ENCODE results near the gene HSDL1. TPM values are rescaled to one million over a fixed set of nuclear protein-coding genes. Genes with fewer than 3 reads are reported as not detected.

The HSDL1 gene
- total and polyA plus RNA-seq, 2 of the 8 experiments (the other 6 are each of a cell fraction or from before 2014, with no cell fraction given) = 25.0 to 55.7 TPM

DNA sequence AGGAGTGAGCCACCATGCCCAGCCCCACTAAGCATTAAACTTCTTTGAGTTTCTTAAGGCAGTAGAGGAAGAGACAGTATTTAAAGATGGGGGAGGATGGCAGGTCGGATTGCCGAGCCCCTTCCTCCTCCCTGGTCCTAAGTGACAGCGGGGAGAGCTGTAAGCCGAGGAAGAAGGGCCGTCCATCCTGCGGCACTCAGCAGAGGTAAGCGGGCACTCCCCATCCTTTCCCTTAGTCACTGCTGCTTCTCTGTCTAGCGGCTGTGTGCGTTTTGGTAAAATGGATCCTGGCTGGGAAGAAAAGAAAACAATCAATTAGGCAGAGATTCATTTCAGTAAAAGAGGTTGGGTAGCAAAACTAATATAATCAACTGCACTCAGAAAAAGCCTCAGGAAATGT lies 14.0 kb upstream of the HSDL1 start:
- Histone ChIP-seq H3K79me2 (ENCODE audit: control insufficient read depth in 1 of 2, insufficient read depth in 2 of 2, low read length in 2 of 2) (no peaks in the 10 kb centered on the region), H3K27ac (ENCODE audit: low read depth, low read length) (no peak overlapping the region), H3K23me2 (ENCODE audit: low read depth, low read length) (no peaks in the 10 kb centered on the region), H3K4me3 (ENCODE audit: extremely low read depth in 1 of 4, insufficient read depth in 2 of 4, low read depth in 3 of 4, low read length in 4 of 4) (no peak overlapping the region), H3K4ac (replicated peaks; ENCODE audit: insufficient read length, low read depth, low read length) (no peak overlapping the region), H3K23ac (ENCODE audit: insufficient read length) (no peak overlapping the region), H3K18ac (ENCODE audit: extremely low read depth, low read length) (no peak overlapping the region), H2BK12ac (ENCODE audit: low read depth, low read length) (no peak overlapping the region), H4K20me1 (replicated peaks in 1 of 2; ENCODE audit: control insufficient read depth in 1 of 2, insufficient read depth in 2 of 2, low read length in 2 of 2) (no peaks in the 10 kb centered on the region), H4K8ac (ENCODE audit: extremely low read depth, insufficient read depth, low read length) (no peak overlapping the region), H3K4me1 (replicated peaks in 1 of 4; ENCODE audit: control insufficient read depth in 3 of 4, insufficient read depth in 4 of 4, low read length in 3 of 4) (no peaks in the 10 kb centered on the region), H3K56ac (replicated peaks; ENCODE audit: insufficient read length, low read depth, low read length) (no peak overlapping the region), H2BK120ac (replicated peaks; ENCODE audit: low read depth, low read length) (no peak overlapping the region), H2BK20ac (ENCODE audit: low read length) (no peak overlapping the region), H2BK5ac (ENCODE audit: low read depth, low read length) (no peak overlapping the region), H3K14ac (ENCODE audit: insufficient read length) (no peak overlapping the region), H2BK15ac (ENCODE audit: low read length) (no peak overlapping the region), H3K27me3 (replicated peaks in 1 of 4; ENCODE audit: control insufficient read depth in 3 of 4, extremely low read depth in 1 of 4, insufficient read depth in 3 of 4, low read length in 3 of 4) (no peaks in the 10 kb centered on the region), H3K9ac (replicated peaks in 1 of 4; ENCODE audit: extremely low read depth in 1 of 4, low read depth in 3 of 4, low read length in 3 of 4) (no peak overlapping the region), H2AFZ (ENCODE audit: low read length) (no peak overlapping the region), H4K91ac (replicated peaks; ENCODE audit: insufficient read length, low read length) (no peak overlapping the region), H3K4me2 (ENCODE audit: insufficient read depth in 1 of 2, low read depth in 2 of 2, low read length in 2 of 2) (no peak overlapping the region), H4K5ac (ENCODE audit: insufficient read length, low read depth, low read length) (no peak overlapping the region), H3K79me1 (ENCODE audit: low read depth, low read length) (no peaks in the 10 kb centered on the region), H3K9me3 (ENCODE audit: insufficient read depth in 2 of 2, low read depth in 1 of 2, low read length in 1 of 2) (no peaks in the 10 kb centered on the region), H3K36me3 (ENCODE audit: control insufficient read depth in 2 of 4, insufficient read depth in 4 of 4, low read length in 3 of 4) (no peaks in the 10 kb centered on the region), H2AK5ac (ENCODE audit: low read depth, low read length) (no peak overlapping the region)
- CTCF ChIA-PET (ENCODE audit: partially characterized antibody) = interaction anchor here (1.1 to 1.7 kb wide), 3 partner anchors 12 to 20 kb away, joined by 3 to 4 read pairs (median 3); no protein-coding TSS in a partner anchor
- POLR2A ChIA-PET (ENCODE audit: partially characterized antibody) = interaction anchor here (1.3 kb wide), 1 partner anchor 18 kb away, joined by 3 read pairs; no protein-coding TSS in a partner anchor
- 85% methylated on average over 9 of the region's 9 CpGs; no CpG with 5 or more reads in 1 of the 2 experiments for WGBS, 2 experiments (ENCODE audit: extremely low coverage in 1 of 2, insufficient coverage in 1 of 2, insufficient read length in 1 of 2, insufficient replicate concordance in 2 of 2, low coverage in 1 of 2, low lambda C conversion rate in 2 of 2, missing lambda C conversion rate in 1 of 2)
- DNase-seq (ENCODE audit: low read depth in 1 of 2, low spot score in 2 of 2) (no peak), FAIRE-seq (no peak)
- TF ChIP-seq POLR2AphosphoS5 (IDR thresholded peaks at IDR 0.05; ENCODE audit: low read depth, low read length) = no peak
- TF ChIP-seq BCL11A (IDR thresholded peaks at IDR 0.05; ENCODE audit: low read depth in 2 of 2, low read length in 2 of 2) = no peak
- TF ChIP-seq, protein P1, sequence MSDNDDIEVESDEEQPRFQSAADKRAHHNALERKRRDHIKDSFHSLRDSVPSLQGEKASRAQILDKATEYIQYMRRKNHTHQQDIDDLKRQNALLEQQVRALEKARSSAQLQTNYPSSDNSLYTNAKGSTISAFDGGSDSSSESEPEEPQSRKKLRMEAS (IDR thresholded peaks at IDR 0.05) = no peak
- TF ChIP-seq RFX5 (IDR thresholded peaks at IDR 0.05; ENCODE audit: borderline replicate concordance, low read depth, low read length) = no peak
- TF ChIP-seq NRF1 (IDR thresholded peaks at IDR 0.05; ENCODE audit: low read depth, low read length) = no peak
- no peak for TF ChIP-seq PHF8 (conservative IDR thresholded peaks at IDR 0.05; ENCODE audit: low read depth, low read length)
- no peak for TF ChIP-seq CHD2 (IDR thresholded peaks at IDR 0.05; ENCODE audit: low read length)
- TF ChIP-seq CREB1 (IDR thresholded peaks at IDR 0.05) = no peak
- no peak for TF ChIP-seq SRF (IDR thresholded peaks at IDR 0.05; ENCODE audit: low read depth, low read length)
- TF ChIP-seq EZH2 (IDR thresholded peaks at IDR 0.05; ENCODE audit: low read depth, low read length, severe bottlenecking) = no peak
- no peak for TF ChIP-seq POLR2A (IDR thresholded peaks at IDR 0.05; ENCODE audit: control extremely low read depth in 1 of 2, low read depth in 2 of 2, low read length in 2 of 2)
- no peak for TF ChIP-seq SP1 (IDR thresholded peaks at IDR 0.05; ENCODE audit: low read depth, low read length)
- no peak for TF ChIP-seq KDM4A (IDR thresholded peaks at IDR 0.05; ENCODE audit: low read depth, low read length, severe bottlenecking)
- TF ChIP-seq ASH2L (IDR thresholded peaks at IDR 0.05; ENCODE audit: low read length) = no peak
- TF ChIP-seq CHD1 (IDR thresholded peaks at IDR 0.05; ENCODE audit: low read depth, low read length) = no peak
